BE2C (cell line): Measurements from ENCODE around the gene MZF1.

Experiments
- DNase-seq: peaks from one replicate; pipeline ENCODE4 v3.0.0-alpha.2; 2020
- H3K27me3 ChIP-seq: fragments of 250-450 bp; sonication (Bioruptor Pico); 2 replicates; pipeline ENCODE4 v1.5.1; 2020; ENCODE audit warnings: mild to moderate bottlenecking
- H3K36me3 ChIP-seq: fragments of 250-450 bp; sonication (Bioruptor Pico); 2 replicates; pipeline ENCODE4 v1.5.1; 2020; ENCODE audit warnings: mild to moderate bottlenecking
- H3K4me1 ChIP-seq: fragments of 250-450 bp; sonication (Bioruptor Pico); 2 replicates; pipeline ENCODE4 v1.5.1; 2020
- H3K4me3 ChIP-seq: 2 replicates; pipeline ENCODE4 v1.5.1; 2011; ENCODE audit warnings: low read depth, low read length
- H3K9me3 ChIP-seq: fragments of 250-450 bp; sonication (Bioruptor Pico); 2 replicates; pipeline ENCODE4 v1.5.1; 2020
- TF ChIP-seq, protein P1 (sequence below): IDR thresholded peaks from 2 replicates; pipeline ENCODE4 v1.5.1; 2012; ENCODE audit warnings: mild to moderate bottlenecking, low read depth, low read length

The MZF1 gene

DNA sequence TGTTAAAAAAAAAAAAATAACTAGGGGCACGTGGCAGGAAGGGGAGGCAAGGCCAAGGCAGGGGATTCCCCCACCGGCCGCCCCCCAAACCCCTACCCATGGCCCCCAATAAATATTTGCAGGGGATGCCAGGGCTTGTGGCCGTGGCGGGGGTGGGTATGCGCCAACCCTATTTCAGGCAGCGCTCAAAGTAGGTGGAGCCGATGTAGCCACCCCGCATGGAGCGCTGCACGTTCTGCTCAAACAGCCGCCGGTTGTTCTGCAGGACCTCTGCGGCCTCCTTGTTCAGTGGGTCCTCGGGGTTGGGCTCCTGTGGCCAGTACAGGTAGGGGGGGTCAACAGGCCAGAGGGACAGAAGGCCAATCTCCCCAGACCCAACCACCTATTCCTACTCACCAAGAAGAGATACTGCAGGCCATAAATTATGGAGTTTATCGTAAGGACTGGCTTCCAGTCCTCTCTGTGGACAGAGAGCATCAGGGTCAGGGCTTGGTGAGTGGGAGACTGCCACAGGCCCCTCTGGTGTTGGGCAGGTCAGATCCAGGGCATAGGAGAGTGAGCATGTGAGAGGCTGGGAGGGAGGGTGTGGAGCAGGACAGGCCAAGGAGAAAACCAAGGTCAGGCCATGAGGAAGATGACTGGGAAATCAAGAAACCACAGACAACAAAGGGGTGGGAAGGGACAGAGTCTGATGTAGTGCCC, 17.1 kb downstream of the MZF1 start:
- H3K4me1 ChIP-seq = peaks cover 8% of the 10 kb centered on the region
- DNase-seq = no peak
- H3K36me3 ChIP-seq = peaks cover 32% of the 10 kb centered on the region
- no peak overlapping the region; the same call in 1 of the 2 replicates for H3K4me3 ChIP-seq
- TF ChIP-seq, protein P1, sequence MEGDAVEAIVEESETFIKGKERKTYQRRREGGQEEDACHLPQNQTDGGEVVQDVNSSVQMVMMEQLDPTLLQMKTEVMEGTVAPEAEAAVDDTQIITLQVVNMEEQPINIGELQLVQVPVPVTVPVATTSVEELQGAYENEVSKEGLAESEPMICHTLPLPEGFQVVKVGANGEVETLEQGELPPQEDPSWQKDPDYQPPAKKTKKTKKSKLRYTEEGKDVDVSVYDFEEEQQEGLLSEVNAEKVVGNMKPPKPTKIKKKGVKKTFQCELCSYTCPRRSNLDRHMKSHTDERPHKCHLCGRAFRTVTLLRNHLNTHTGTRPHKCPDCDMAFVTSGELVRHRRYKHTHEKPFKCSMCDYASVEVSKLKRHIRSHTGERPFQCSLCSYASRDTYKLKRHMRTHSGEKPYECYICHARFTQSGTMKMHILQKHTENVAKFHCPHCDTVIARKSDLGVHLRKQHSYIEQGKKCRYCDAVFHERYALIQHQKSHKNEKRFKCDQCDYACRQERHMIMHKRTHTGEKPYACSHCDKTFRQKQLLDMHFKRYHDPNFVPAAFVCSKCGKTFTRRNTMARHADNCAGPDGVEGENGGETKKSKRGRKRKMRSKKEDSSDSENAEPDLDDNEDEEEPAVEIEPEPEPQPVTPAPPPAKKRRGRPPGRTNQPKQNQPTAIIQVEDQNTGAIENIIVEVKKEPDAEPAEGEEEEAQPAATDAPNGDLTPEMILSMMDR = no peak
- no peaks in the 10 kb centered on the region for H3K27me3 ChIP-seq
- H3K9me3 ChIP-seq = no peaks in the 10 kb centered on the region

- TF ChIP-seq, protein P1 = no peak
- Histone ChIP-seq H3K27me3 (no peaks in the 10 kb centered on the region), H3K9me3 (no peaks in the 10 kb centered on the region), H3K4me3 (peak overlapping the region; percentile 88), H3K36me3 (peaks cover 38% of the 10 kb centered on the region), H3K4me1 (peaks cover 8% of the 10 kb centered on the region)
- DNase-seq = no peak
Observed at GRCh38 chr19:58555369-58555885, 17.7 kb downstream of the MZF1 start.

DNA sequence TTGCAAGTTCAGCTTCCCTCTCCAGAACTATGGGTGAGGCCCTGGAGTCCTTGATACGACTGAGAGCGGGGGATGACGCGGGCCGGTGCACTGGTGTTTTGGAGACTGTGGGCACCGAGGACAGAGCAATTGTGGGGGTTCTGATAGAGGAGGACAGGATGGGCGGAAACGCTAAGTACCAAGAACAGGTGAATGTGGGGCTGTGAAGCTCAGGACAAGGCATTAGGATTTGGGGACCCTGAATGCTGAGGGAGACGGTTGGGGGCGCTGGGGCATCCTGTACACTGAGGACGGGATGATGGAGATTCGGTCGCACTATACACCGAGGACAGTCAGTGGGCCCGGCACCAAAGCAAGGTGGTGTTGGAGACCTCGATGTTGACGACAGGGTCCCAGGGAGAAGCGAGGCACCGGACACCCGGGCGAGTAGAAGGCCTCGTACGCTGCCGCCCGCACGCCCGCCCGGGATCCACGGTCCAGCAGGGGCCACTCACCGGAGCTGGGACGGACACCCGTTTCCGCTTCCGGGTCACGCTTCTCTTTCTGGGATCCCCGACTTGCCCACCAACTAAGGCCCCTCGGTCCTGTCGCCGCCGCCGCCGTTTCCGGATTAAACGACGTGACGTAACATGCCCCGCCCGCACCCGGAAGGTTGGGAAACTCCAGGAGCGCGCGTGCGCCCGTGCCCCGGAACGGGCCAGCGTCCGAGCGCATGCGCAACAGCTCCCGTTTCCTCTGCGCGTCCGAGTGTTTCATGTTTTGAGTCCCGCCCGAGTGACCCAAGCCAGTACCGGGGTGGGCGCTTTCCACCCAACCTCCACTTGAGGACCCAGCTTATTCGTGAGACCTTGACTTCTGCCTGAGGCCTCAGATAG, 18.4 kb downstream of the MZF1 start, which contains the start of gene CHMP2A:
Gene CHMP2A (minus strand): TSS at position 612 of the 875 bp plus-strand sequence. CDS start 893 bp downstream, outside the sequence.
- Histone ChIP-seq H3K9me3 (no peaks in the 10 kb centered on the region), H3K27me3 (no peaks in the 10 kb centered on the region), H3K36me3 (peaks cover 45% of the 10 kb centered on the region), H3K4me3 (peak within 1 kb of the TSS; percentile 88), H3K4me1 (peaks cover 5% of the 10 kb centered on the region)
- TF ChIP-seq, protein P1 = no peak
- DNase-seq = peak; percentile 99

DNA sequence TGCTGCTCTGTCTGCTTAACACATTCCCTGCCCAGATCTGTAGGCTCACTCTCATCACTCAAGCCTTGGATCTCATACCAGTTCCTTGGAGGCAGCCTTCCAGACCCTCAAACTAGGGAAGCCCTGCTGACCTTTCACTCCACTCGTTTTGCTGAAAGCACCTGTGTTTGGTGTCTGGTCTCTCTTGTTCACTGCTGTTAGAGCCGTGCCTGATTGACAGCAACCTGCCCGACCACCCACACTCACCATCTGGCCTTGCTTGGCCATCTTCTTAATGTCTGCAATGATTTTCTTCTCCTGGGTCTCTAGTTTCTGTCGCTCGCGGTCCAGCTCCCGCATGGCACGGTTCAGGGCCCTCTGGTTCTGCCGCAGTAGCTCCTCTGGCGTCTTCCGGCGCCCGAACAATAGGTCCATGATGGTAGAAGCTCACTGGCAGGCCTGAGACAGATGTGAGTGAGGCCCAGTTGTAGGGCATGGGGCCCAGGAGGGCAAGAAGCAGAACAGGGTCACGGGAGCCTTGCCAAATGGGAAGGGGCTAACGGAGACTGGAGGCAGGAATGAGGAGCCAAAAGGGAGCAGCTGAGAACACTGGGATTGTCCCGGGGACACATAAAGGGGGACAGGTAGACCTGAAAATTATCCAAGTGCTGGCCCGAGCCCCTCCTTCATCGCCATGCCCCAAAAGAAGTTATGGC, 19.2 kb downstream of the MZF1 start:
- Histone ChIP-seq H3K9me3 (no peaks in the 10 kb centered on the region), H3K4me3 (peak overlapping the region; percentile 88), H3K36me3 (peaks cover 53% of the 10 kb centered on the region), H3K27me3 (no peaks in the 10 kb centered on the region), H3K4me1 (peaks cover 4% of the 10 kb centered on the region)
- no peak for DNase-seq
- TF ChIP-seq, protein P1 = no peak

DNA sequence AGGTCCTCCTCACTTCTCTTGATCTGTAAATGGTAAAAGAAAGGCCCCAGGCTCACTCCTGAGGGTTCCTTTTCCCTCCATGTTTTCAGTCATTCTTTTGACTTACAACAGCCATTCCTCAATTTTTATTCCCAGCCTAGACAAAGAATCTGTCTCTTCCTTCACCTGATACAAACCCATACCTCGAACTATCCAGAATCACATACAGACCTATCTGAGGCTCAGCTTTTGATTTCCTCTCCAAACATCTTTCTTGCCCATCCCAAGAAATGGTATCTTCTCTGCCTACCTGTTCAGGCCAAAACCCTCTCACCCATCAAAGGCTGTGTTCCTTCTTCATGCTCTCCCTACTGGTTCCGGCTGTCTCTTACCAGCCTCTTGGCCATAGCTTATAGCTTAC, 20.5 kb downstream of the MZF1 start:
- Histone ChIP-seq H3K27me3 (no peaks in the 10 kb centered on the region), H3K36me3 (peaks cover 64% of the 10 kb centered on the region), H3K4me3 (no peak overlapping the region), H3K9me3 (no peaks in the 10 kb centered on the region), H3K4me1 (peaks cover 4% of the 10 kb centered on the region)
- DNase-seq = no peak
- TF ChIP-seq, protein P1 = no peak
